ENCODE results near the gene SYTL2. TPM values are rescaled to one million over a fixed set of nuclear protein-coding genes. Genes with fewer than 3 reads are reported as not detected.
"Not testable (repeated sequence)": the region's sequence is repeated elsewhere in the genome, so short reads cannot be mapped to it uniquely, and the experiment has no call there.

Gene SYTL2
- total RNA-seq, 1 experiment from 2014 or later, result 16.8 TPM

GRCh38 chr11:85668157-85668556 lies 142.8 kb downstream of the SYTL2 start:
- in situ Hi-C loops (cut with HindIII; ENCODE audit: low sequenced_read_pairs), result no loop called here
- no peak for DNase-seq (ENCODE audit: low spot score)

- no peak for DNase-seq (ENCODE audit: low spot score)
- in situ Hi-C loops (cut with HindIII; ENCODE audit: low sequenced_read_pairs), result no loop called here
Observed at GRCh38 chr11:85666687-85667086, 144.3 kb downstream of the SYTL2 start.

GRCh38 chr11:85665733-85666132 lies 145.2 kb downstream of the SYTL2 start:
- in situ Hi-C loops (cut with HindIII; ENCODE audit: low sequenced_read_pairs), result no loop called here

GRCh38 chr11:85664615-85665481 lies 146.1 kb downstream of the SYTL2 start, which contains the start of gene CREBZF:
TSS of gene CREBZF (minus strand) at chr11:85665129. CDS start at chr11:85664875, 254 bp downstream.
- in situ Hi-C loops (cut with HindIII; ENCODE audit: low sequenced_read_pairs), result no loop called here
- DNase-seq (ENCODE audit: low spot score), result peak; percentile 94

More at GRCh38 chr11:85665733-85666132, 145.2 kb downstream of the SYTL2 start:
- DNase-seq (ENCODE audit: low spot score), result no peak

- in situ Hi-C loops (cut with HindIII; ENCODE audit: low sequenced_read_pairs), result no loop called here
- peak; percentile 78 for DNase-seq (ENCODE audit: low spot score)
Observed at GRCh38 chr11:85663753-85664614, 147.0 kb downstream of the SYTL2 start.

GRCh38 chr11:85663080-85663752 lies 147.7 kb downstream of the SYTL2 start:
- DNase-seq (ENCODE audit: low spot score), result no peak
- in situ Hi-C loops (cut with HindIII; ENCODE audit: low sequenced_read_pairs), result no loop called here

- no peak for DNase-seq (ENCODE audit: low spot score)
- in situ Hi-C loops (cut with HindIII; ENCODE audit: low sequenced_read_pairs), result no loop called here
Observed at GRCh38 chr11:85661972-85662664, 148.8 kb downstream of the SYTL2 start.

- in situ Hi-C loops (cut with HindIII; ENCODE audit: low sequenced_read_pairs), result no loop called here
- DNase-seq (ENCODE audit: low spot score), result no peak
Observed at GRCh38 chr11:85658180-85658579, 152.8 kb downstream of the SYTL2 start.

- DNase-seq (ENCODE audit: low spot score), result no peak
- in situ Hi-C loops (cut with HindIII; ENCODE audit: low sequenced_read_pairs), result no loop called here
Observed at GRCh38 chr11:85656777-85657176, 154.2 kb downstream of the SYTL2 start.

GRCh38 chr11:85654343-85654742 lies 156.6 kb downstream of the SYTL2 start:
- DNase-seq (ENCODE audit: low spot score); in situ Hi-C loops (cut with HindIII; ENCODE audit: low sequenced_read_pairs): not testable (repeated sequence)

- DNase-seq (ENCODE audit: low spot score), result no peak
- in situ Hi-C loops (cut with HindIII; ENCODE audit: low sequenced_read_pairs), result no loop called here
Observed at GRCh38 chr11:85652786-85653447, 158.0 kb downstream of the SYTL2 start.

- in situ Hi-C loops (cut with HindIII; ENCODE audit: low sequenced_read_pairs), result no loop called here
- no peak for DNase-seq (ENCODE audit: low spot score)
Observed at GRCh38 chr11:85651118-85651517, 159.8 kb downstream of the SYTL2 start.

GRCh38 chr11:85647604-85648299 lies 163.2 kb downstream of the SYTL2 start, which contains the start of gene TMEM126A:
TSS of gene TMEM126A (plus strand) at chr11:85647967. CDS start at chr11:85650256, 2,289 bp downstream.
- in situ Hi-C loops (cut with HindIII; ENCODE audit: low sequenced_read_pairs), result no loop called here
- peak; percentile 93 for DNase-seq (ENCODE audit: low spot score)

GRCh38 chr11:85647078-85647477 lies 163.9 kb downstream of the SYTL2 start:
- in situ Hi-C loops (cut with HindIII; ENCODE audit: low sequenced_read_pairs), result no loop called here
- no peak for DNase-seq (ENCODE audit: low spot score)
